B cell (primary cell): ENCODE measurements around the gene WASF2.

Experiments
- EZH2 ChIP-seq: IDR thresholded peaks from 2 replicates; pipeline ENCODE4 v1.6.1; 2012; ENCODE audit warnings: borderline replicate concordance, low read depth, mild to moderate bottlenecking, moderate library complexity, low read length; ENCODE audit not compliant: insufficient read depth, poor library complexity, severe bottlenecking
- TF ChIP-seq, protein P1 (sequence below): fragments of 200-600 bp; IDR thresholded peaks from one replicate; pipeline ENCODE4 v1.8.0; 2022; ENCODE audit warnings: antibody characterized with exemption, mild to moderate bottlenecking

GRCh38 chr1:27521336-27521831 lies 31.4 kb upstream of the WASF2 start:
- no peak for TF ChIP-seq EZH2
- TF ChIP-seq, protein P1, sequence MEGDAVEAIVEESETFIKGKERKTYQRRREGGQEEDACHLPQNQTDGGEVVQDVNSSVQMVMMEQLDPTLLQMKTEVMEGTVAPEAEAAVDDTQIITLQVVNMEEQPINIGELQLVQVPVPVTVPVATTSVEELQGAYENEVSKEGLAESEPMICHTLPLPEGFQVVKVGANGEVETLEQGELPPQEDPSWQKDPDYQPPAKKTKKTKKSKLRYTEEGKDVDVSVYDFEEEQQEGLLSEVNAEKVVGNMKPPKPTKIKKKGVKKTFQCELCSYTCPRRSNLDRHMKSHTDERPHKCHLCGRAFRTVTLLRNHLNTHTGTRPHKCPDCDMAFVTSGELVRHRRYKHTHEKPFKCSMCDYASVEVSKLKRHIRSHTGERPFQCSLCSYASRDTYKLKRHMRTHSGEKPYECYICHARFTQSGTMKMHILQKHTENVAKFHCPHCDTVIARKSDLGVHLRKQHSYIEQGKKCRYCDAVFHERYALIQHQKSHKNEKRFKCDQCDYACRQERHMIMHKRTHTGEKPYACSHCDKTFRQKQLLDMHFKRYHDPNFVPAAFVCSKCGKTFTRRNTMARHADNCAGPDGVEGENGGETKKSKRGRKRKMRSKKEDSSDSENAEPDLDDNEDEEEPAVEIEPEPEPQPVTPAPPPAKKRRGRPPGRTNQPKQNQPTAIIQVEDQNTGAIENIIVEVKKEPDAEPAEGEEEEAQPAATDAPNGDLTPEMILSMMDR = no peak
